MM.1S (cell line): ENCODE results near the gene C12orf42.

Experiments used
- EZH2 ChIP-seq: fragments of 300-600 bp; sonication (generic); optimal IDR thresholded peaks from 2 replicates; pipeline ENCODE3; 2017; ENCODE audit warnings: low read depth, mild to moderate bottlenecking, antibody characterized with exemption, low read length, mixed read lengths
- TF ChIP-seq, protein P1 (sequence below): fragments of 300-600 bp; sonication (generic); IDR thresholded peaks from 2 replicates; pipeline ENCODE4 v1.5.1; 2016; ENCODE audit warnings: antibody characterized with exemption, low read length, mixed read lengths

DNA sequence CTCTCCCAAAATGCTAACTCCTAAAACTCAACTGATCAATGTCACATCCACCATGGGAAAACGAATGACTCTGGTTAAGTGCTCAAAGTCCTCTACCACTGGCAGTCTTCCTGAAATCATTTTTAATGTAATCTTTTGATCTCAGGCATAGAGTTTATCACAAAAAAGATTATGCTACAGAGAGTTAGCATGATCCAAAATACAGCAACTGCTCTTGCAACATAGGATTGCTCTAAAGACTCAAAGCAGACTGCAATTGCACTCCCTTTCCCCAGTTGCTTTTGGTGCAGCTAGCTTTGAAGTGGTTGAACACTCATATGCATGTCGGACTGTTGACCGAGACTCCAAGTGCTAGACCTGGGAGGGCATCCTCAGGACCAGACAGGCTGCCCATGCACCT, 109.3 kb downstream of the C12orf42 start:
- TF ChIP-seq, protein P1, sequence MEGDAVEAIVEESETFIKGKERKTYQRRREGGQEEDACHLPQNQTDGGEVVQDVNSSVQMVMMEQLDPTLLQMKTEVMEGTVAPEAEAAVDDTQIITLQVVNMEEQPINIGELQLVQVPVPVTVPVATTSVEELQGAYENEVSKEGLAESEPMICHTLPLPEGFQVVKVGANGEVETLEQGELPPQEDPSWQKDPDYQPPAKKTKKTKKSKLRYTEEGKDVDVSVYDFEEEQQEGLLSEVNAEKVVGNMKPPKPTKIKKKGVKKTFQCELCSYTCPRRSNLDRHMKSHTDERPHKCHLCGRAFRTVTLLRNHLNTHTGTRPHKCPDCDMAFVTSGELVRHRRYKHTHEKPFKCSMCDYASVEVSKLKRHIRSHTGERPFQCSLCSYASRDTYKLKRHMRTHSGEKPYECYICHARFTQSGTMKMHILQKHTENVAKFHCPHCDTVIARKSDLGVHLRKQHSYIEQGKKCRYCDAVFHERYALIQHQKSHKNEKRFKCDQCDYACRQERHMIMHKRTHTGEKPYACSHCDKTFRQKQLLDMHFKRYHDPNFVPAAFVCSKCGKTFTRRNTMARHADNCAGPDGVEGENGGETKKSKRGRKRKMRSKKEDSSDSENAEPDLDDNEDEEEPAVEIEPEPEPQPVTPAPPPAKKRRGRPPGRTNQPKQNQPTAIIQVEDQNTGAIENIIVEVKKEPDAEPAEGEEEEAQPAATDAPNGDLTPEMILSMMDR, result no peak
- TF ChIP-seq EZH2, result no peak
